C4-2B (cell line): ENCODE data around the gene TIGD2.

ENCODE experiments used
- H3K27ac ChIP-seq: fragments of 450-650 bp; 2 replicates; pipeline ENCODE4 v1.5.1; 2017
- ZFX ChIP-seq: fragments of 450-650 bp; IDR thresholded peaks from 2 replicates; pipeline ENCODE4 v1.6.1; 2017
- TF ChIP-seq, protein P1 (sequence below): fragments of 450-650 bp; conservative IDR thresholded peaks from 2 replicates; pipeline ENCODE4 v1.5.1; 2017; ENCODE audit warnings: mild to moderate bottlenecking

TIGD2 gene

GRCh38 chr4:89110986-89111832 is at the start of gene TIGD2:
Gene TIGD2 (plus strand): TSS chr4:89111533. CDS start chr4:89112975, 1,442 bp downstream.
- H3K27ac ChIP-seq: peak within 1 kb of the TSS; percentile 94
- TF ChIP-seq, protein P1, sequence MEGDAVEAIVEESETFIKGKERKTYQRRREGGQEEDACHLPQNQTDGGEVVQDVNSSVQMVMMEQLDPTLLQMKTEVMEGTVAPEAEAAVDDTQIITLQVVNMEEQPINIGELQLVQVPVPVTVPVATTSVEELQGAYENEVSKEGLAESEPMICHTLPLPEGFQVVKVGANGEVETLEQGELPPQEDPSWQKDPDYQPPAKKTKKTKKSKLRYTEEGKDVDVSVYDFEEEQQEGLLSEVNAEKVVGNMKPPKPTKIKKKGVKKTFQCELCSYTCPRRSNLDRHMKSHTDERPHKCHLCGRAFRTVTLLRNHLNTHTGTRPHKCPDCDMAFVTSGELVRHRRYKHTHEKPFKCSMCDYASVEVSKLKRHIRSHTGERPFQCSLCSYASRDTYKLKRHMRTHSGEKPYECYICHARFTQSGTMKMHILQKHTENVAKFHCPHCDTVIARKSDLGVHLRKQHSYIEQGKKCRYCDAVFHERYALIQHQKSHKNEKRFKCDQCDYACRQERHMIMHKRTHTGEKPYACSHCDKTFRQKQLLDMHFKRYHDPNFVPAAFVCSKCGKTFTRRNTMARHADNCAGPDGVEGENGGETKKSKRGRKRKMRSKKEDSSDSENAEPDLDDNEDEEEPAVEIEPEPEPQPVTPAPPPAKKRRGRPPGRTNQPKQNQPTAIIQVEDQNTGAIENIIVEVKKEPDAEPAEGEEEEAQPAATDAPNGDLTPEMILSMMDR: peak; percentile 86
- TF ChIP-seq ZFX: 0 out of 2 replicates have a peak, but pooled peaks have one; percentile 15

- no peak overlapping the region for H3K27ac ChIP-seq
- TF ChIP-seq, protein P1: no peak
- no peak for TF ChIP-seq ZFX
These were observed 46.5 kb upstream of the TIGD2 start for GRCh38 chr4:89064848-89065247.

DNA sequence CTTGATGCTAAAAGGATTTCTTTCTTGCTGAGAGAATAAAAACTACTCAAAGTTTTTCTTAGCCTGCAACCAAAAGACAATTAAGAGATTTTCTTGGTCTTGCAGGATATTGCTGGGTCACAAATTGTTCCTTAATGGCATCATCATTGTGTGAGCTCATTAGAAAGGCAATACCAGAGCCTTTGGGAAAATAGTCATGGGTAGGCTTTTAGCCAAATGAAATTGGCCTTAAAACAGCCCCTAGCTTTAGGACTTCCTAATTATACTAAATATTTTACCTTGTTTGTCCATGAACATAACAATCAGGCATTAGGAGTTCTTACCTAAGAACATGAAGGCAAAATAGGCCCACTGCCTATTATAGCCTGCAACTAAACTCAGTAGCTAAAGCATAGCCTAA is 43.9 kb upstream of the TIGD2 start:
- TF ChIP-seq ZFX: no peak
- TF ChIP-seq, protein P1: no peak
- no peak overlapping the region for H3K27ac ChIP-seq

- TF ChIP-seq, protein P1: no peak
- no peak for TF ChIP-seq ZFX
These were observed 41.9 kb upstream of the TIGD2 start for GRCh38 chr4:89069481-89069880.

GRCh38 chr4:89070041-89070440 is 41.3 kb upstream of the TIGD2 start:
- no peak overlapping the region for H3K27ac ChIP-seq
- no peak for TF ChIP-seq ZFX
- TF ChIP-seq, protein P1: no peak

More at GRCh38 chr4:89069481-89069880, 41.9 kb upstream of the TIGD2 start:
- H3K27ac ChIP-seq: no peak overlapping the region

GRCh38 chr4:89071311-89071710 is 40.0 kb upstream of the TIGD2 start:
- TF ChIP-seq, protein P1: no peak
- TF ChIP-seq ZFX: no peak
- no peak overlapping the region for H3K27ac ChIP-seq

DNA sequence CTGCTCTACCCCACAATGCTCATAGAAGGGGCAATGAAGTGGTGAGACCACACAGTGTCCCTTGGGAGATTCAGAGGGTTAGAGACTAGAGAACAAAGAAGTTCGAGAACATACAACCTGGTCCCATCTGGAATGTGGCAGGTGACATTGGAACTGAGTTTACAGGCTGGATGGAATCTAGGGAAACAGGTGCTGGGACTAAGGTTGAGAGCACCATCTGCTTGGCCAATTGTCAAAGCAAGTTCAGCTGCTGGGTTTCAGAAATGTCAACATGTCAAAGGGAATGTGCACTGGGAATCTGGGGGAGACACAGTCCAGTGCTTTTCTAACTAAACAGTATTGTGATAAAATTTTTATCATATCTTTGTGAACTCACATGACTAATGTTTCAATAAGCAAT is 38.4 kb upstream of the TIGD2 start:
- TF ChIP-seq, protein P1: no peak
- TF ChIP-seq ZFX: no peak

More for the DNA sequence above, 38.4 kb upstream of the TIGD2 start:
- H3K27ac ChIP-seq: no peak overlapping the region
